ENCODE data around the gene TNIK. TPM values are rescaled to one million over a fixed set of nuclear protein-coding genes. Genes with fewer than 3 reads are reported as not detected.
"Not testable (repeated sequence)": the region's sequence is repeated elsewhere in the genome, so short reads cannot be mapped to it uniquely, and the experiment has no call there.

The TNIK gene
- total and polyA plus RNA-seq, 4 donors: 3.7 to 9.8 (median 5.2) TPM

DNA sequence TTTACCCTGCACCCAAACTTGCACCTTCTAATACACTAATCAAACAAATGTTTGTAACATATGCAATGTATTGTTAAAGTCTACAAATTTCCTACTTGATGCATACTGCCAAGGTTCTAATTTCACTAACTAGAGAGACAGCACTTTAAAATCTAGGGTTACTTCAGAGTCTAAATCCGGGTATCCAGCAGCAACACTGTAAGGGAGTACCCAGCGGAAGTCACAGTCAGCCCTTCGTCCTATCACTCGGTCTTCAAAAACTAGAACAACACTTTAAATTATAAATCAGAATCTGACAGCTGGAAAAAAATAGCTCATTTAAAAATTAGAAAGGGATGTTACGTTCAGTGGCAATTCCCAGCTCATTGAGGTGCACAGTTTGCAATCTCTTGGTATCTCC is 8.3 kb downstream of the TNIK start:
- no peaks in the 10 kb centered on the region for H3K4me1 ChIP-seq (ENCODE audit: control insufficient read depth in 4 of 4, insufficient read depth in 4 of 4, low read length in 3 of 4)
- no peaks in the 10 kb centered on the region for H3K36me3 ChIP-seq (ENCODE audit: control insufficient read depth in 4 of 4, insufficient read depth in 3 of 4, low read depth in 1 of 4, low read length in 3 of 4)
- no peak overlapping the region for H3K4me3 ChIP-seq (ENCODE audit: low read depth in 1 of 3, low read length in 3 of 3)
- no peaks in the 10 kb centered on the region for H3K27me3 ChIP-seq (ENCODE audit: control insufficient read depth in 4 of 4, insufficient read depth in 4 of 4, low read length in 3 of 4)
- no peak overlapping the region for H3K9ac ChIP-seq (ENCODE audit: low read depth in 1 of 2, low read length in 2 of 2)
- H3K27ac ChIP-seq (ENCODE audit: low read depth in 1 of 2, low read length in 2 of 2): no peak overlapping the region
- TF ChIP-seq TAF1 (conservative IDR thresholded peaks at IDR 0.05): no peak
- TF ChIP-seq FOXA2 (IDR thresholded peaks at IDR 0.05): no peak
- TF ChIP-seq, protein P1, sequence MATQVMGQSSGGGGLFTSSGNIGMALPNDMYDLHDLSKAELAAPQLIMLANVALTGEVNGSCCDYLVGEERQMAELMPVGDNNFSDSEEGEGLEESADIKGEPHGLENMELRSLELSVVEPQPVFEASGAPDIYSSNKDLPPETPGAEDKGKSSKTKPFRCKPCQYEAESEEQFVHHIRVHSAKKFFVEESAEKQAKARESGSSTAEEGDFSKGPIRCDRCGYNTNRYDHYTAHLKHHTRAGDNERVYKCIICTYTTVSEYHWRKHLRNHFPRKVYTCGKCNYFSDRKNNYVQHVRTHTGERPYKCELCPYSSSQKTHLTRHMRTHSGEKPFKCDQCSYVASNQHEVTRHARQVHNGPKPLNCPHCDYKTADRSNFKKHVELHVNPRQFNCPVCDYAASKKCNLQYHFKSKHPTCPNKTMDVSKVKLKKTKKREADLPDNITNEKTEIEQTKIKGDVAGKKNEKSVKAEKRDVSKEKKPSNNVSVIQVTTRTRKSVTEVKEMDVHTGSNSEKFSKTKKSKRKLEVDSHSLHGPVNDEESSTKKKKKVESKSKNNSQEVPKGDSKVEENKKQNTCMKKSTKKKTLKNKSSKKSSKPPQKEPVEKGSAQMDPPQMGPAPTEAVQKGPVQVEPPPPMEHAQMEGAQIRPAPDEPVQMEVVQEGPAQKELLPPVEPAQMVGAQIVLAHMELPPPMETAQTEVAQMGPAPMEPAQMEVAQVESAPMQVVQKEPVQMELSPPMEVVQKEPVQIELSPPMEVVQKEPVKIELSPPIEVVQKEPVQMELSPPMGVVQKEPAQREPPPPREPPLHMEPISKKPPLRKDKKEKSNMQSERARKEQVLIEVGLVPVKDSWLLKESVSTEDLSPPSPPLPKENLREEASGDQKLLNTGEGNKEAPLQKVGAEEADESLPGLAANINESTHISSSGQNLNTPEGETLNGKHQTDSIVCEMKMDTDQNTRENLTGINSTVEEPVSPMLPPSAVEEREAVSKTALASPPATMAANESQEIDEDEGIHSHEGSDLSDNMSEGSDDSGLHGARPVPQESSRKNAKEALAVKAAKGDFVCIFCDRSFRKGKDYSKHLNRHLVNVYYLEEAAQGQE (IDR thresholded peaks at IDR 0.05): no peak
- no peak for TF ChIP-seq RXRA (IDR thresholded peaks at IDR 0.05)
- TF ChIP-seq GABPA (IDR thresholded peaks at IDR 0.05 in 1 of 2, conservative IDR thresholded peaks at IDR 0.05 in 1 of 2): no peak
- TF ChIP-seq FOXA1 (IDR thresholded peaks at IDR 0.05): no peak
- TF ChIP-seq, protein P2, sequence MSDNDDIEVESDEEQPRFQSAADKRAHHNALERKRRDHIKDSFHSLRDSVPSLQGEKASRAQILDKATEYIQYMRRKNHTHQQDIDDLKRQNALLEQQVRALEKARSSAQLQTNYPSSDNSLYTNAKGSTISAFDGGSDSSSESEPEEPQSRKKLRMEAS (IDR thresholded peaks at IDR 0.05): no peak
- no peak for TF ChIP-seq HNF4A (conservative IDR thresholded peaks at IDR 0.05)
- no peak for TF ChIP-seq EGR1 (IDR thresholded peaks at IDR 0.05; ENCODE audit: low read depth in 2 of 2)
- TF ChIP-seq, protein P3, sequence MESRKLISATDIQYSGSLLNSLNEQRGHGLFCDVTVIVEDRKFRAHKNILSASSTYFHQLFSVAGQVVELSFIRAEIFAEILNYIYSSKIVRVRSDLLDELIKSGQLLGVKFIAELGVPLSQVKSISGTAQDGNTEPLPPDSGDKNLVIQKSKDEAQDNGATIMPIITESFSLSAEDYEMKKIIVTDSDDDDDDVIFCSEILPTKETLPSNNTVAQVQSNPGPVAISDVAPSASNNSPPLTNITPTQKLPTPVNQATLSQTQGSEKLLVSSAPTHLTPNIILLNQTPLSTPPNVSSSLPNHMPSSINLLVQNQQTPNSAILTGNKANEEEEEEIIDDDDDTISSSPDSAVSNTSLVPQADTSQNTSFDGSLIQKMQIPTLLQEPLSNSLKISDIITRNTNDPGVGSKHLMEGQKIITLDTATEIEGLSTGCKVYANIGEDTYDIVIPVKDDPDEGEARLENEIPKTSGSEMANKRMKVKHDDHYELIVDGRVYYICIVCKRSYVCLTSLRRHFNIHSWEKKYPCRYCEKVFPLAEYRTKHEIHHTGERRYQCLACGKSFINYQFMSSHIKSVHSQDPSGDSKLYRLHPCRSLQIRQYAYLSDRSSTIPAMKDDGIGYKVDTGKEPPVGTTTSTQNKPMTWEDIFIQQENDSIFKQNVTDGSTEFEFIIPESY (IDR thresholded peaks at IDR 0.05): no peak
- no peak for TF ChIP-seq JUND (IDR thresholded peaks at IDR 0.05)
- TF ChIP-seq HNF4G (IDR thresholded peaks at IDR 0.05): no peak
- no peak for TF ChIP-seq RAD21 (IDR thresholded peaks at IDR 0.05)
- no peak for TF ChIP-seq SP1 (IDR thresholded peaks at IDR 0.05)
- TF ChIP-seq, protein P4, sequence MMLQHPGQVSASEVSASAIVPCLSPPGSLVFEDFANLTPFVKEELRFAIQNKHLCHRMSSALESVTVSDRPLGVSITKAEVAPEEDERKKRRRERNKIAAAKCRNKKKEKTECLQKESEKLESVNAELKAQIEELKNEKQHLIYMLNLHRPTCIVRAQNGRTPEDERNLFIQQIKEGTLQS (IDR thresholded peaks at IDR 0.05): no peak
- no peaks in the 10 kb centered on the region for H3K9me3 ChIP-seq (ENCODE audit: control insufficient read depth in 4 of 4, low read length in 3 of 4)
- WGBS: 97% methylated on average over 5 of the region's 5 CpGs
- DNase-seq (ENCODE audit: low spot score): no peak

DNA sequence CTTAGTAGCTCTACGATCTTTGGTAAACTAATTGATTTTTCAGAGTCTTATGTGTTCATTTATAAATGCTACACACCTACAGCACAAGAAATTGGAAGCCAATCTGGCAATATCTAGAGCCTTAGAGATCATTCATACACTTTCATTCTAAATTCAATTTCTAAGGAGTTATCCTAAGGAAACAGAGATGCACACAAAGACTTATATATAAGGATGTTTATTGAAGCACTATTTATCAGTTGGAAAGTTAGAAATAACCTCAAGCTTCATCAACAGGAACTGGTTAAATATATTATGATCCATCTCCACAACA is 12.7 kb downstream of the TNIK start:
- not testable (repeated sequence) for DNase-seq (ENCODE audit: low spot score); H3K9me3 ChIP-seq (ENCODE audit: control insufficient read depth in 4 of 4, low read length in 3 of 4); H3K4me3 ChIP-seq (ENCODE audit: low read depth in 1 of 3, low read length in 3 of 3); H3K27ac ChIP-seq (ENCODE audit: low read depth in 1 of 2, low read length in 2 of 2); H3K36me3 ChIP-seq (ENCODE audit: control insufficient read depth in 4 of 4, insufficient read depth in 3 of 4, low read depth in 1 of 4, low read length in 3 of 4); H3K4me1 ChIP-seq (ENCODE audit: control insufficient read depth in 4 of 4, insufficient read depth in 4 of 4, low read length in 3 of 4); H3K27me3 ChIP-seq (ENCODE audit: control insufficient read depth in 4 of 4, insufficient read depth in 4 of 4, low read length in 3 of 4); H3K9ac ChIP-seq (ENCODE audit: low read depth in 1 of 2, low read length in 2 of 2)
- 33% methylated on average over 1 of the region's 1 CpG for WGBS
